ENCODE results near the gene ERMN.

GRCh38 chr2:157334797-157335196 is 9.2 kb upstream of the ERMN start:
- TF ChIP-seq BACH2 (CRISPR knock-in tag; IDR thresholded peaks at IDR 0.05; ENCODE audit: borderline replicate concordance) (no peak), ZFP30 (CRISPR knock-in tag; IDR thresholded peaks at IDR 0.05) (no peak)
- TF ChIP-seq, protein P1, sequence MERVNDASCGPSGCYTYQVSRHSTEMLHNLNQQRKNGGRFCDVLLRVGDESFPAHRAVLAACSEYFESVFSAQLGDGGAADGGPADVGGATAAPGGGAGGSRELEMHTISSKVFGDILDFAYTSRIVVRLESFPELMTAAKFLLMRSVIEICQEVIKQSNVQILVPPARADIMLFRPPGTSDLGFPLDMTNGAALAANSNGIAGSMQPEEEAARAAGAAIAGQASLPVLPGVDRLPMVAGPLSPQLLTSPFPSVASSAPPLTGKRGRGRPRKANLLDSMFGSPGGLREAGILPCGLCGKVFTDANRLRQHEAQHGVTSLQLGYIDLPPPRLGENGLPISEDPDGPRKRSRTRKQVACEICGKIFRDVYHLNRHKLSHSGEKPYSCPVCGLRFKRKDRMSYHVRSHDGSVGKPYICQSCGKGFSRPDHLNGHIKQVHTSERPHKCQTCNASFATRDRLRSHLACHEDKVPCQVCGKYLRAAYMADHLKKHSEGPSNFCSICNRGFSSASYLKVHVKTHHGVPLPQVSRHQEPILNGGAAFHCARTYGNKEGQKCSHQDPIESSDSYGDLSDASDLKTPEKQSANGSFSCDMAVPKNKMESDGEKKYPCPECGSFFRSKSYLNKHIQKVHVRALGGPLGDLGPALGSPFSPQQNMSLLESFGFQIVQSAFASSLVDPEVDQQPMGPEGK (CRISPR knock-in tag; IDR thresholded peaks at IDR 0.05; ENCODE audit: borderline replicate concordance): no peak
